MM.1S (cell line): ENCODE data around the gene CHCHD6.

Source experiments
- DNase-seq: peaks from one replicate; pipeline ENCODE4 v3.0.0-alpha.2; 2015
- H2AFZ ChIP-seq: fragments of 300-600 bp; sonication (generic); 2 replicates; pipeline ENCODE4 v1.6.0; 2016; ENCODE audit warnings: antibody characterized with exemption, low read length
- H3F3A ChIP-seq: fragments of 300-600 bp; sonication (generic); 2 replicates; pipeline ENCODE4 v1.6.1; 2016; ENCODE audit warnings: mild to moderate bottlenecking, antibody characterized with exemption, low read length, moderate library complexity, mixed read lengths; ENCODE audit not compliant: insufficient read depth
- H3K27ac ChIP-seq: fragments of 300-600 bp; sonication (generic); 2 replicates; pipeline ENCODE4 v1.5.1; 2016; ENCODE audit warnings: mild to moderate bottlenecking, low read length
- H3K27me3 ChIP-seq: fragments of 300-600 bp; sonication (generic); replicated peaks from 2 replicates; pipeline ENCODE4 v1.6.0; 2016; ENCODE audit warnings: low read length; ENCODE audit not compliant: insufficient read depth
- H3K36me3 ChIP-seq: fragments of 300-600 bp; sonication (generic); replicated peaks from 2 replicates; pipeline ENCODE4 v1.6.1; 2016; ENCODE audit warnings: mild to moderate bottlenecking, low read length, mixed read lengths; ENCODE audit not compliant: insufficient read depth
- H3K4me1 ChIP-seq: fragments of 300-600 bp; sonication (generic); 2 replicates; pipeline ENCODE4 v1.6.1; 2016; ENCODE audit warnings: low read length, mixed read lengths
- H3K4me2 ChIP-seq: fragments of 300-600 bp; sonication (generic); 2 replicates; pipeline ENCODE4 v1.6.0; 2016; ENCODE audit warnings: low read depth, low read length
- H3K4me3 ChIP-seq: fragments of 300-600 bp; sonication (generic); 2 replicates; pipeline ENCODE4 v1.5.1; 2016; ENCODE audit warnings: low read length, mixed read lengths
- H3K79me2 ChIP-seq: fragments of 300-600 bp; sonication (generic); 2 replicates; pipeline ENCODE4 v1.6.1; 2016; ENCODE audit warnings: mixed run types, low read length, mixed read lengths
- H3K9ac ChIP-seq: fragments of 300-600 bp; sonication (generic); 2 replicates; pipeline ENCODE4 v1.6.1; 2016; ENCODE audit warnings: low read length, mixed read lengths
- H3K9me2 ChIP-seq: fragments of 300-600 bp; sonication (generic); replicated peaks from 2 replicates; pipeline ENCODE4 v1.6.1; 2016; ENCODE audit warnings: mild to moderate bottlenecking, low read length, mixed read lengths; ENCODE audit not compliant: insufficient read depth
- H3K9me3 ChIP-seq: fragments of 300-600 bp; sonication (generic); replicated peaks from 2 replicates; pipeline ENCODE4 v1.6.1; 2016; ENCODE audit warnings: mild to moderate bottlenecking, low read length, mixed read lengths; ENCODE audit not compliant: insufficient read depth
- H4K20me1 ChIP-seq: fragments of 300-600 bp; sonication (generic); 2 replicates; pipeline ENCODE4 v1.6.1; 2016; ENCODE audit warnings: mild to moderate bottlenecking, low read length, moderate library complexity, mixed read lengths; ENCODE audit not compliant: insufficient read depth
- CTCF ChIP-seq: fragments of 300-600 bp; sonication (generic); IDR thresholded peaks from 2 replicates; pipeline ENCODE4 v1.5.1; 2016; ENCODE audit warnings: antibody characterized with exemption, low read length, mixed read lengths
- EZH2 ChIP-seq: fragments of 300-600 bp; sonication (generic); optimal IDR thresholded peaks from 2 replicates; pipeline ENCODE3; 2017; ENCODE audit warnings: low read depth, mild to moderate bottlenecking, antibody characterized with exemption, low read length, mixed read lengths
- EZH2phosphoT487 ChIP-seq: fragments of 300-600 bp; sonication (generic); IDR thresholded peaks from 2 replicates; pipeline ENCODE4 v1.6.1; 2018; ENCODE audit warnings: antibody characterized with exemption, low read length

The CHCHD6 gene

GRCh38 chr3:126994661-126995245, 290.7 kb downstream of the CHCHD6 start:
- H3K4me2 ChIP-seq, result no peak overlapping the region
- H3K79me2 ChIP-seq, result no peaks in the 10 kb centered on the region
- H3K27me3 ChIP-seq, result no peaks in the 10 kb centered on the region
- H3K4me3 ChIP-seq, result no peak overlapping the region
- no peaks in the 10 kb centered on the region for H4K20me1 ChIP-seq
- no peaks in the 10 kb centered on the region for H3K9me2 ChIP-seq
- H3K9me3 ChIP-seq, result no peaks in the 10 kb centered on the region
- TF ChIP-seq CTCF (no peak), EZH2 (no peak), EZH2phosphoT487 (no peak)
- no peaks in the 10 kb centered on the region for H3K36me3 ChIP-seq
- no peak overlapping the region for H3K27ac ChIP-seq
- H2AFZ ChIP-seq, result no peak overlapping the region
- H3F3A ChIP-seq, result no peaks in the 10 kb centered on the region
- DNase-seq, result no peak
- H3K9ac ChIP-seq, result no peak overlapping the region
- H3K4me1 ChIP-seq, result no peaks in the 10 kb centered on the region

- H3K4me2 ChIP-seq, result no peak overlapping the region
- H3K9me3 ChIP-seq, result no peaks in the 10 kb centered on the region
- no peaks in the 10 kb centered on the region for H4K20me1 ChIP-seq
- H3K4me3 ChIP-seq, result no peak overlapping the region
- no peak overlapping the region for H2AFZ ChIP-seq
- no peak for DNase-seq
- H3K9ac ChIP-seq, result no peak overlapping the region
- H3K36me3 ChIP-seq, result no peaks in the 10 kb centered on the region
- no peak overlapping the region for H3K27ac ChIP-seq
- no peak for TF ChIP-seq EZH2
- TF ChIP-seq CTCF, result no peak
- TF ChIP-seq EZH2phosphoT487, result no peak
- no peaks in the 10 kb centered on the region for H3F3A ChIP-seq
- H3K27me3 ChIP-seq, result no peaks in the 10 kb centered on the region
- H3K9me2 ChIP-seq, result no peaks in the 10 kb centered on the region
- no peaks in the 10 kb centered on the region for H3K79me2 ChIP-seq
- H3K4me1 ChIP-seq, result no peaks in the 10 kb centered on the region
Measured at GRCh38 chr3:126995254-126995780, 291.3 kb downstream of the CHCHD6 start.

- Histone ChIP-seq H2AFZ (no peak overlapping the region), H3K79me2 (no peaks in the 10 kb centered on the region), H3K36me3 (no peaks in the 10 kb centered on the region), H3K4me2 (no peak overlapping the region), H3K27me3 (no peaks in the 10 kb centered on the region), H3K4me3 (no peak overlapping the region), H3K9ac (no peak overlapping the region), H3F3A (no peaks in the 10 kb centered on the region), H3K27ac (no peak overlapping the region), H3K9me2 (no peaks in the 10 kb centered on the region), H3K9me3 (no peaks in the 10 kb centered on the region), H4K20me1 (no peaks in the 10 kb centered on the region), H3K4me1 (no peaks in the 10 kb centered on the region)
- no peak for TF ChIP-seq EZH2phosphoT487
- TF ChIP-seq CTCF, result no peak
- no peak for TF ChIP-seq EZH2
- no peak for DNase-seq
Measured at GRCh38 chr3:126995926-126996512, 292.0 kb downstream of the CHCHD6 start.
